Measurements from ENCODE around the gene LRRC39. TPM values are rescaled to one million over a fixed set of nuclear protein-coding genes. Genes with fewer than 3 reads are reported as not detected.

Gene LRRC39
- total and polyA plus RNA-seq, 5 experiments from 2014 or later: 0.08 to 2.9 (median 1.4) TPM; not detected in 1

- Mint-ChIP-seq H3K4me3 (no peak overlapping the region), H3K27me3 (no peaks in the 10 kb centered on the region), H3K27ac (no peak overlapping the region), H3K9me3 (no peaks in the 10 kb centered on the region), H3K4me1 (peaks cover 4 to 7% (median 4%) of the 10 kb centered on the region in 4 donors), H3K36me3 (peaks cover 0 to 63% (median 19%) of the 10 kb centered on the region in 3 donors)
- ATAC-seq (no peak), DNase-seq (no peak)
- POLR2A ChIA-PET: no interaction called here
Measured at GRCh38 chr1:100107696-100108095, 70.4 kb downstream of the LRRC39 start.

GRCh38 chr1:100101564-100101963, 76.5 kb downstream of the LRRC39 start:
- no peak for DNase-seq
- peaks cover 0 to 66% (median 36%) of the 10 kb centered on the region in 3 donors for H3K36me3 Mint-ChIP-seq
- ATAC-seq: no peak
- no peak overlapping the region for H3K4me3 Mint-ChIP-seq
- no peaks in the 10 kb centered on the region for H3K9me3 Mint-ChIP-seq
- POLR2A ChIA-PET: no interaction called here
- H3K27ac Mint-ChIP-seq: no peak overlapping the region
- H3K4me1 Mint-ChIP-seq: no peaks in the 10 kb centered on the region
- H3K27me3 Mint-ChIP-seq: no peaks in the 10 kb centered on the region

- Mint-ChIP-seq H3K4me3 (no peak overlapping the region), H3K27ac (no peak overlapping the region), H3K27me3 (no peaks in the 10 kb centered on the region), H3K4me1 (no peaks in the 10 kb centered on the region), H3K9me3 (no peaks in the 10 kb centered on the region), H3K36me3 (peaks cover 0 to 66% (median 40%) of the 10 kb centered on the region in 3 donors)
- ATAC-seq: no peak
- no peak for DNase-seq
- POLR2A ChIA-PET: no interaction called here
Measured at GRCh38 chr1:100100202-100100601, 77.9 kb downstream of the LRRC39 start.

Other genes with a start within 250 kb of the LRRC39 start
- gene SLC35A3, start 208.3 kb downstream of the LRRC39 start, total RNA-seq: 10 to 100 TPM; 29.6 to 30.1 TPM
- 10 to 100 TPM; 13.3 to 15.3 (median 15.1) TPM for gene SLC35A3, start 208.3 kb downstream of the LRRC39 start, polyA plus RNA-seq
- 1 to 10 TPM; 6.6 to 6.7 TPM for gene SASS6, start 45.3 kb downstream of the LRRC39 start, total RNA-seq
- 1 to 10 TPM; 1.7 to 2.4 (median 1.8) TPM for gene SASS6, start 45.3 kb downstream of the LRRC39 start, polyA plus RNA-seq
- gene TRMT13, start 45.1 kb downstream of the LRRC39 start, total RNA-seq: 10 to 100 TPM; 53.2 to 55.5 TPM
- gene TRMT13, start 45.1 kb downstream of the LRRC39 start, polyA plus RNA-seq: 10 to 100 TPM in 2 of 3 donors, 1 to 10 TPM in 1; 8.7 to 12.7 (median 11.9) TPM
- 10 to 100 TPM; 16.2 to 16.5 TPM for gene DBT, start 71.6 kb upstream of the LRRC39 start, total RNA-seq
- 1 to 10 TPM; 5.2 to 7.2 (median 6.3) TPM for gene DBT, start 71.6 kb upstream of the LRRC39 start, polyA plus RNA-seq
- 10 to 100 TPM; 36.6 to 42.2 TPM for gene RTCA, start 88.0 kb upstream of the LRRC39 start, total RNA-seq
- 10 to 100 TPM; 13.8 to 18.0 (median 15.2) TPM for gene RTCA, start 88.0 kb upstream of the LRRC39 start, polyA plus RNA-seq
- 10 to 100 TPM; 61.9 to 63.4 TPM for gene CDC14A, start 174.2 kb upstream of the LRRC39 start, total RNA-seq
- 10 to 100 TPM; 17.1 to 31.5 (median 24.9) TPM for gene CDC14A, start 174.2 kb upstream of the LRRC39 start, polyA plus RNA-seq